K562 (cell line): ENCODE results near the gene TMEM131. TPM values are rescaled to one million over a fixed set of nuclear protein-coding genes. Genes with fewer than 3 reads are reported as not detected.

ENCODE experiments used
- BMI1 ChIP-seq: fragments of 150-350 bp; IDR thresholded peaks from 2 replicates; pipeline ENCODE4 v1.6.1; 2014; ENCODE audit warnings: low read length
- FOXA1 ChIP-seq: fragments of 450-650 bp; IDR thresholded peaks from 2 replicates; pipeline ENCODE4 v1.6.1; 2016; ENCODE audit warnings: mild to moderate bottlenecking, borderline replicate concordance
- GTF3C2 ChIP-seq: IDR thresholded peaks from 3 replicates; pipeline ENCODE4 v1.6.1; 2011; ENCODE audit warnings: borderline replicate concordance, mild to moderate bottlenecking, moderate library complexity; ENCODE audit not compliant: insufficient read length; ENCODE audit errors: extremely low read depth
- MCM5 ChIP-seq: fragments of 450-650 bp; IDR thresholded peaks from 2 replicates; pipeline ENCODE4 v1.6.1; 2016; ENCODE audit warnings: low read depth
- NCOA2 ChIP-seq, 2 experiments: fragments of 450-650 bp; IDR thresholded peaks; 2 replicates each; pipeline ENCODE4 v1.6.1; 2018; ENCODE audit warnings: mild to moderate bottlenecking in 2 of 2, moderate library complexity in 1 of 2; ENCODE audit not compliant: partially characterized antibody in 2 of 2
- REST ChIP-seq, 2 experiments: fragments of 450-650 bp; formaldehyde crosslinking in 1 of 2; IDR thresholded peaks; 2 replicates each; pipeline versions ENCODE4 v1.4.0 to v1.6.1; 2014 to 2020; ENCODE audit warnings: mild to moderate bottlenecking in 2 of 2, borderline replicate concordance in 1 of 2, low read depth in 1 of 2
- SNRNP70 ChIP-seq: fragments of 200-400 bp; formaldehyde crosslinking; optimal IDR thresholded peaks from 2 replicates; pipeline ENCODE3; 2017; ENCODE audit warnings: low read depth, low read length
- SP1 ChIP-seq: sonication (generic); formaldehyde crosslinking; IDR thresholded peaks from 2 replicates; pipeline ENCODE4 v1.8.1; 2022; ENCODE audit warnings: mild to moderate bottlenecking, missing genetic modification reagents
- TAF7 ChIP-seq: fragments of 450-650 bp; IDR thresholded peaks from 2 replicates; pipeline ENCODE4 v1.6.1; 2016; ENCODE audit warnings: missing genetic modification characterization, missing compliant biosample characterization
- TRIM28 ChIP-seq: fragments of 450-650 bp; IDR thresholded peaks from 2 replicates; pipeline ENCODE4 v1.6.1; 2017
- ZC3H8 ChIP-seq: fragments of 450-650 bp; IDR thresholded peaks from 2 replicates; pipeline ENCODE4 v1.6.1; 2017
- polyA plus RNA-seq, 8 experiments: library from polyadenylated mRNA; depleted of rRNA in 4 of 8; stranded (reverse) in 5 of 8; unstranded in 3 of 8; fragments of >200 nt; fragmentation: Nextera tagmentation in 2 of 8; fragmentation: Illumina TruSeq in 1 of 8; extraction: Ambion mirVana in 2 of 8; extraction: Trizol in 1 of 8; gene quantifications; 2 replicates each; pipeline versions ENCODE4 v1.2.1 to v1.2.3, GENCODE V29; 2011 to 2014; ENCODE audit warnings: inconsistent platforms in 1 of 8, missing spikeins in 1 of 8
- total RNA-seq, 7 experiments: library from RNA; depleted of rRNA in 6 of 7; stranded (reverse); fragments of >200 nt in 6 of 7; fragmentation: Illumina TruSeq in 2 of 7; extraction: Trizol in 2 of 7; gene quantifications; 2 replicates each; pipeline versions ENCODE4 v1.2.1 to v1.2.3, GENCODE V29; 2011 to 2021; ENCODE audit warnings: low replicate concordance in 1 of 7
- TF ChIP-seq, protein P1 (sequence below): IDR thresholded peaks from 2 replicates; pipeline ENCODE4 v1.6.1; 2011; ENCODE audit not compliant: insufficient read length; ENCODE audit errors: extremely low read depth

Gene TMEM131
- total and polyA plus RNA-seq, 9 of the 15 experiments (the other 6 are each of a cell fraction or from before 2014, with no cell fraction given): 2.5 to 21.1 (median 12.4) TPM

GRCh38 chr2:97995026-97995733, 568 bp downstream of the TMEM131 start (continued):
- TF ChIP-seq REST (IDR thresholded peaks at IDR 0.05; ENCODE audit: borderline replicate concordance) (no peak), REST (CRISPR knock-in tag; IDR thresholded peaks at IDR 0.05; ENCODE audit: low read depth) (no peak), ZC3H8 (no peak), GTF3C2 (no peak), SNRNP70 (no peak), MCM5 (no peak), SP1 (CRISPR knock-in tag) (no peak), NCOA2 (IDR thresholded peaks at IDR 0.05; ENCODE audit: partially characterized antibody in 2 of 2) (no peak), BMI1 (no peak), TAF7 (tag) (no peak), FOXA1 (no peak), TRIM28 (no peak)
- TF ChIP-seq, protein P1, sequence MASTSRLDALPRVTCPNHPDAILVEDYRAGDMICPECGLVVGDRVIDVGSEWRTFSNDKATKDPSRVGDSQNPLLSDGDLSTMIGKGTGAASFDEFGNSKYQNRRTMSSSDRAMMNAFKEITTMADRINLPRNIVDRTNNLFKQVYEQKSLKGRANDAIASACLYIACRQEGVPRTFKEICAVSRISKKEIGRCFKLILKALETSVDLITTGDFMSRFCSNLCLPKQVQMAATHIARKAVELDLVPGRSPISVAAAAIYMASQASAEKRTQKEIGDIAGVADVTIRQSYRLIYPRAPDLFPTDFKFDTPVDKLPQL: no peak
